Spleen (tissue), 13 donors: ENCODE measurements around the gene BTG2. TPM values are rescaled to one million over a fixed set of nuclear protein-coding genes. Genes with fewer than 3 reads are reported as not detected.
A peak's percentile ranks its signal among the peaks of the same experiment; 100 is the strongest.
"Not testable (repeated sequence)": the region's sequence is repeated elsewhere in the genome, so short reads cannot be mapped to it uniquely, and the experiment has no call there.

Experiments
- DNase-seq: peaks from one replicate; pipeline ENCODE4 v3.0.0-alpha.2; 2020
- H3K27ac ChIP-seq, 8 donors: fragments of 200-600 bp; sonication (generic) in 7 of 8; 1 replicate in 4 of 8; 2 replicates in 4 of 8; pipeline versions ENCODE4 v1.5.0 to v1.8.0; 2016 to 2021; ENCODE audit warnings: inconsistent platforms in 4 of 8, mild to moderate bottlenecking in 4 of 8, moderate library complexity in 1 of 8
- H3K27me3 ChIP-seq, 7 donors: fragments of 200-600 bp; sonication (generic) in 6 of 7; replicated peaks in 1 of 7; 1 replicate in 4 of 7; 2 replicates in 3 of 7; pipeline versions ENCODE4 v1.5.0 to v1.8.0; 2016 to 2021; ENCODE audit warnings: inconsistent platforms in 3 of 7, mild to moderate bottlenecking in 1 of 7
- H3K36me3 ChIP-seq, 6 donors: fragments of 200-600 bp; sonication (generic) in 5 of 6; 1 replicate in 4 of 6; 2 replicates in 2 of 6; pipeline versions ENCODE4 v1.5.0 to v1.8.0; 2016 to 2021; ENCODE audit warnings: inconsistent platforms in 2 of 6
- H3K4me1 ChIP-seq, 6 donors: fragments of 200-600 bp; sonication (generic) in 5 of 6; 1 replicate in 3 of 6; 2 replicates in 3 of 6; pipeline versions ENCODE4 v1.5.0 to v1.8.0; 2016 to 2021; ENCODE audit warnings: inconsistent platforms in 3 of 6
- H3K4me3 ChIP-seq, 8 donors: fragments of 200-600 bp; sonication (generic) in 7 of 8; 1 replicate in 4 of 8; 2 replicates in 4 of 8; pipeline versions ENCODE4 v1.5.0 to v1.8.0; 2016 to 2021; ENCODE audit warnings: inconsistent platforms in 4 of 8, mild to moderate bottlenecking in 4 of 8, moderate library complexity in 2 of 8
- H3K9me3 ChIP-seq, 8 donors: fragments of 200-600 bp; sonication (generic) in 7 of 8; 1 replicate in 4 of 8; 2 replicates in 4 of 8; pipeline versions ENCODE4 v1.5.0 to v1.8.0; 2016 to 2021; ENCODE audit warnings: inconsistent platforms in 4 of 8
- CTCF ChIP-seq, 11 experiments: fragments of 200-600 bp in 7 of 11; fragments of 450-650 bp in 4 of 11; sonication (generic) in 4 of 11; IDR thresholded peaks in 8 of 11; conservative IDR thresholded peaks in 3 of 11; 1 replicate in 7 of 11; 2 replicates in 4 of 11; pipeline versions ENCODE4 v1.4.0 to v1.8.0; 2016 to 2021; ENCODE audit warnings: antibody characterized with exemption in 11 of 11, inconsistent platforms in 4 of 11, mild to moderate bottlenecking in 1 of 11
- POLR2A ChIP-seq, 3 donors: fragments of 450-650 bp; IDR thresholded peaks; one replicate each; pipeline ENCODE4 v1.5.1; 2017; ENCODE audit warnings: antibody characterized with exemption in 3 of 3, mild to moderate bottlenecking in 1 of 3
- POLR2AphosphoS5 ChIP-seq, 3 donors: sonication (generic); formaldehyde crosslinking; IDR thresholded peaks; one replicate each; pipeline ENCODE4 v1.5.1; 2017; ENCODE audit warnings: antibody characterized with exemption in 3 of 3
- WGBS, 5 donors: extraction: QIAGEN DNeasy Blood & Tissue Kit in 3 of 5; methylation state at CpG; one replicate each; pipeline versions ENCODE4 v1.1.5 to v1.1.7; 2013 to 2018; 5-methylcytosine and 5-hydroxymethylcytosine counted together
- intact Hi-C: fragments of 100-400 bp; cut with DNase I; formaldehyde crosslinking; loops from one replicate; pipeline ENCODE4 v1.15.0; 2023; ENCODE audit warnings: low total_unique reads
- long read RNA-seq, 2 donors: transcript quantifications; one replicate each; lab custom pipeline, GENCODE V29; 2026
- polyA plus RNA-seq, 3 donors: library from polyadenylated mRNA; stranded (reverse); fragments of 200-250 nt; gene quantifications; one replicate each; pipeline ENCODE4 v1.2.1, GENCODE V29; 2013
- total RNA-seq, 7 donors: library from RNA; depleted of rRNA in 3 of 7; stranded (reverse); fragments of >200 nt in 3 of 7; fragmentation: NEBNext Ultra II Directional in 4 of 7; extraction: Animal tissue kit (Norgen Biotek cat#: 25700) in 4 of 7; gene quantifications; one replicate each; pipeline versions ENCODE4 v1.1.0 to v1.2.1, GENCODE V29; 2016 to 2021
- donor health status: healthy with polysubstance abuse.
- donor health status: DM: no; HTN: no; CAD: no; lungs with moderate emphysema.
- donor health status: DM: no; HTN: no; CAD: no.
- donor health status: Bipolar disorder and iron deficiency.
- donor health status: healthy.
- donor health status: DM: no; HTN: no; CAD: no.
- donor health status: DM: yes; HTN: yes; CAD: no.

The BTG2 gene
- total RNA-seq: 100 to 1,000 TPM; 104 to 186 (median 153) TPM
- polyA plus RNA-seq: 10 to 100 TPM; 55.5 to 93.1 (median 69.3) TPM
- long read RNA-seq, donor 1, transcript BTG2-201 (2 exons, 2,712 nt): major isoform, 19 of 19 reads
- long read RNA-seq, donor 1, partial matches to known transcripts: 0 of 19 reads
- long read RNA-seq, donor 1, other reads (novel, unspliced or antisense): 0 of 19 reads
- long read RNA-seq, donor 2, transcript BTG2-201 (2 exons, 2,712 nt): major isoform, 23 of 23 reads
- long read RNA-seq, donor 2, partial matches to known transcripts: 0 of 23 reads
- long read RNA-seq, donor 2, other reads (novel, unspliced or antisense): 0 of 23 reads

GRCh38 chr1:203304919-203305808 lies at the start of gene BTG2:
BTG2 (plus strand) TSS chr1:203305519; CDS start chr1:203305607, 88 bp downstream.
- Histone ChIP-seq H3K36me3 (peaks cover 0 to 36% (median 29%) of the 10 kb centered on the region in 6 donors), H3K4me3 (peak within 1 kb of the TSS; percentile 63 to 100 (median 93)), H3K27ac (peak within 1 kb of the TSS; percentile 97 to 100 (median 99)), H3K4me1 (peaks cover 40 to 82% (median 77%) of the 10 kb centered on the region in 6 donors), H3K27me3 (no peaks in the 10 kb centered on the region), H3K9me3 (no peaks in the 10 kb centered on the region)
- intact Hi-C loops: loop anchor here (5.0 kb wide), 1 partner anchor 33 kb away; no protein-coding TSS in a partner anchor
- peak; percentile 100 for TF ChIP-seq POLR2AphosphoS5 (IDR thresholded peaks at IDR 0.05)
- TF ChIP-seq CTCF (IDR thresholded peaks at IDR 0.05 in 8 of 11, conservative IDR thresholded peaks at IDR 0.05 in 3 of 11): peak in 3 of 11 experiments; percentile 6 to 36 (median 7)
- peak; percentile 99 to 100 (median 99) for TF ChIP-seq POLR2A (IDR thresholded peaks at IDR 0.05)
- WGBS, 5 donors: 1 to 3% (median 1%) methylated on average over 18 to 79 of the region's 79 CpGs
- DNase-seq: peak; percentile 98

- H3K9me3 ChIP-seq: peaks cover 0 to 19% (median 8%) of the 10 kb centered on the region in 8 donors
- WGBS, 5 donors: 84 to 94% (median 89%) methylated on average over 7 to 9 of the region's 9 CpGs
- H3K4me3 ChIP-seq, H3K27ac ChIP-seq, DNase-seq, H3K4me1 ChIP-seq, intact Hi-C loops, H3K36me3 ChIP-seq: not testable (repeated sequence)
- H3K27me3 ChIP-seq: peaks cover 0 to 12% (median 0%) of the 10 kb centered on the region in 7 donors
Measured at GRCh38 chr1:203256636-203257035, 48.7 kb upstream of the BTG2 start.

GRCh38 chr1:203263496-203263895 lies 41.8 kb upstream of the BTG2 start:
- Histone ChIP-seq H3K4me3 (no peak overlapping the region), H3K27ac (no peak overlapping the region), H3K4me1 (peaks cover 5 to 30% (median 11%) of the 10 kb centered on the region in 6 donors), H3K9me3 (no peaks in the 10 kb centered on the region), H3K36me3 (no peaks in the 10 kb centered on the region), H3K27me3 (peaks cover 0 to 6% (median 0%) of the 10 kb centered on the region in 7 donors)
- WGBS, 5 donors: 69 to 80% (median 71%) methylated on average over 9 to 10 of the region's 10 CpGs
- intact Hi-C loops: no loop called here
- DNase-seq: peak; percentile 32
- TF ChIP-seq POLR2AphosphoS5 (IDR thresholded peaks at IDR 0.05): no peak
- TF ChIP-seq CTCF (IDR thresholded peaks at IDR 0.05 in 8 of 11, conservative IDR thresholded peaks at IDR 0.05 in 3 of 11): no peak
- no peak for TF ChIP-seq POLR2A (IDR thresholded peaks at IDR 0.05)

- Histone ChIP-seq H3K4me3 (no peak overlapping the region), H3K9me3 (no peaks in the 10 kb centered on the region), H3K27me3 (peaks cover 0 to 6% (median 0%) of the 10 kb centered on the region in 7 donors), H3K4me1 (peaks cover 9 to 36% (median 16%) of the 10 kb centered on the region in 6 donors), H3K36me3 (no peaks in the 10 kb centered on the region), H3K27ac (no peak overlapping the region)
- DNase-seq: no peak
- intact Hi-C loops: no loop called here
- WGBS, 5 donors: 83 to 89% (median 84%) methylated on average over 6 of the region's 6 CpGs
- TF ChIP-seq CTCF (IDR thresholded peaks at IDR 0.05 in 8 of 11, conservative IDR thresholded peaks at IDR 0.05 in 3 of 11) (no peak), POLR2A (IDR thresholded peaks at IDR 0.05) (no peak), POLR2AphosphoS5 (IDR thresholded peaks at IDR 0.05) (no peak)
Measured at GRCh38 chr1:203264052-203264501, 41.2 kb upstream of the BTG2 start.
